K562 (cell line): Measurements from ENCODE around the gene MRPL48. TPM values are rescaled to one million over a fixed set of nuclear protein-coding genes. Genes with fewer than 3 reads are reported as not detected.

ENCODE experiments used
- ATF7 ChIP-seq: fragments of 450-650 bp; IDR thresholded peaks from 2 replicates; pipeline ENCODE4 v1.7.1; 2014; ENCODE audit warnings: mild to moderate bottlenecking, moderate library complexity
- BCOR ChIP-seq: fragments of 450-650 bp; IDR thresholded peaks from 2 replicates; pipeline ENCODE4 v1.6.1; 2016
- CBFA2T3 ChIP-seq: fragments of 450-650 bp; IDR thresholded peaks from 2 replicates; pipeline ENCODE4 v1.6.1; 2017
- CLOCK ChIP-seq: fragments of 250-450 bp; sonication (Bioruptor Pico); IDR thresholded peaks from 2 replicates; pipeline ENCODE4 v1.4.0; 2020; ENCODE audit warnings: mild to moderate bottlenecking, moderate library complexity, borderline replicate concordance
- GMEB1 ChIP-seq: fragments of 250-450 bp; sonication (Bioruptor Pico); IDR thresholded peaks from 2 replicates; pipeline ENCODE4 v1.4.0; 2020; ENCODE audit warnings: mild to moderate bottlenecking
- HES1 ChIP-seq: fragments of 450-650 bp; IDR thresholded peaks from 2 replicates; pipeline ENCODE4 v1.6.1; 2016; ENCODE audit warnings: low read depth, mild to moderate bottlenecking, moderate library complexity
- NFIC ChIP-seq: fragments of 450-650 bp; IDR thresholded peaks from 2 replicates; pipeline ENCODE4 v1.6.1; 2017; ENCODE audit warnings: mild to moderate bottlenecking, inconsistent platforms
- OTX1 ChIP-seq: fragments of 450-650 bp; formaldehyde crosslinking; IDR thresholded peaks from 2 replicates; pipeline ENCODE4 v1.4.0; 2022; ENCODE audit warnings: mild to moderate bottlenecking
- PBX2 ChIP-seq, 2 experiments: IDR thresholded peaks in 1 of 2; conservative IDR thresholded peaks in 1 of 2; 2 replicates each; pipeline ENCODE4 v1.6.1; 2016; ENCODE audit warnings: low read depth in 2 of 2, mild to moderate bottlenecking in 1 of 2, missing compliant biosample characterization in 1 of 2, missing genetic modification characterization in 1 of 2, moderate library complexity in 1 of 2
- RAD21 ChIP-seq, 2 experiments: fragments of 250-450 bp in 1 of 2; fragments of 450-650 bp in 1 of 2; sonication (Bioruptor Pico) in 1 of 2; formaldehyde crosslinking in 1 of 2; IDR thresholded peaks in 1 of 2; conservative IDR thresholded peaks in 1 of 2; 2 replicates each; pipeline versions ENCODE4 v1.4.0 to v1.8.0; 2020 to 2022; ENCODE audit warnings: mild to moderate bottlenecking in 2 of 2, moderate library complexity in 1 of 2
- SAP30 ChIP-seq: fragments of 200-600 bp; sonication (generic); IDR thresholded peaks from 2 replicates; pipeline ENCODE4 v1.6.1; 2012; ENCODE audit warnings: borderline replicate concordance, low read depth, mild to moderate bottlenecking, moderate library complexity, low read length, control low read depth, inconsistent platforms; ENCODE audit not compliant: insufficient read depth, poor library complexity, severe bottlenecking
- SMARCE1 ChIP-seq: fragments of 450-650 bp; IDR thresholded peaks from 2 replicates; pipeline ENCODE4 v1.7.1; 2016; ENCODE audit warnings: mild to moderate bottlenecking
- SUPT5H ChIP-seq: fragments of 450-650 bp; IDR thresholded peaks from 2 replicates; pipeline ENCODE4 v1.6.1; 2016
- ZBTB34 ChIP-seq: fragments of 250-450 bp; sonication (Bioruptor Pico); IDR thresholded peaks from 2 replicates; pipeline ENCODE4 v1.8.0; 2021; ENCODE audit warnings: mild to moderate bottlenecking, moderate library complexity
- ZNF324 ChIP-seq: fragments of 250-450 bp; sonication (Bioruptor Pico); IDR thresholded peaks from 2 replicates; pipeline ENCODE4 v1.4.0; 2020; ENCODE audit warnings: mild to moderate bottlenecking
- ZNF76 ChIP-seq: fragments of 250-450 bp; sonication (Bioruptor Pico); IDR thresholded peaks from 2 replicates; pipeline ENCODE4 v1.4.0; 2020; ENCODE audit warnings: mild to moderate bottlenecking, moderate library complexity, borderline replicate concordance
- polyA plus RNA-seq, 8 experiments: library from polyadenylated mRNA; depleted of rRNA in 4 of 8; stranded (reverse) in 5 of 8; unstranded in 3 of 8; fragments of >200 nt; fragmentation: Nextera tagmentation in 2 of 8; fragmentation: Illumina TruSeq in 1 of 8; extraction: Ambion mirVana in 2 of 8; extraction: Trizol in 1 of 8; gene quantifications; 2 replicates each; pipeline versions ENCODE4 v1.2.1 to v1.2.3, GENCODE V29; 2011 to 2014; ENCODE audit warnings: inconsistent platforms in 1 of 8, missing spikeins in 1 of 8
- total RNA-seq, 7 experiments: library from RNA; depleted of rRNA in 6 of 7; stranded (reverse); fragments of >200 nt in 6 of 7; fragmentation: Illumina TruSeq in 2 of 7; extraction: Trizol in 2 of 7; gene quantifications; 2 replicates each; pipeline versions ENCODE4 v1.2.1 to v1.2.3, GENCODE V29; 2011 to 2021; ENCODE audit warnings: low replicate concordance in 1 of 7

Gene MRPL48
- total and polyA plus RNA-seq, 9 of the 15 experiments (the other 6 are each of a cell fraction or from before 2014, with no cell fraction given): 66.0 to 237 (median 104) TPM

GRCh38 chr11:73876424-73877310, 89.0 kb downstream of the MRPL48 start, which contains the start of the genes COA4 and PAAF1 (continued):
- TF ChIP-seq GMEB1 (CRISPR knock-in tag) (peak; percentile 46; the same call in 1 of the 2 replicates), SAP30 (peak; percentile 82), ZBTB34 (CRISPR knock-in tag) (no peak), SMARCE1 (no peak), CLOCK (CRISPR knock-in tag) (no peak), PBX2 (CRISPR knock-in tag; IDR thresholded peaks at IDR 0.05; ENCODE audit: low read depth) (no peak), PBX2 (tag; conservative IDR thresholded peaks at IDR 0.05; ENCODE audit: low read depth) (no peak), RAD21 (CRISPR knock-in tag; conservative IDR thresholded peaks at IDR 0.05 in 1 of 2, IDR thresholded peaks at IDR 0.05 in 1 of 2) (no peak), CBFA2T3 (no peak; the same call in 1 of the 2 replicates), HES1 (no peak), OTX1 (no peak), SUPT5H (peak; percentile 93), ATF7 (peak; percentile 68), ZNF76 (CRISPR knock-in tag) (0 out of 2 replicates have a peak, but pooled peaks have one; percentile 40), NFIC (no peak; the same call in 1 of the 2 replicates), ZNF324 (CRISPR knock-in tag) (0 out of 2 replicates have a peak, but pooled peaks have one; percentile 18), BCOR (peak; percentile 12; the same call in 1 of the 2 replicates)
